Measurements from ENCODE around the gene IGFBP6. TPM values are rescaled to one million over a fixed set of nuclear protein-coding genes. Genes with fewer than 3 reads are reported as not detected.
"Not testable (repeated sequence)": the region's sequence is repeated elsewhere in the genome, so short reads cannot be mapped to it uniquely, and the experiment has no call there.

IGFBP6 gene
- total RNA-seq, 1 experiment from 2014 or later = 58.5 TPM

DNA sequence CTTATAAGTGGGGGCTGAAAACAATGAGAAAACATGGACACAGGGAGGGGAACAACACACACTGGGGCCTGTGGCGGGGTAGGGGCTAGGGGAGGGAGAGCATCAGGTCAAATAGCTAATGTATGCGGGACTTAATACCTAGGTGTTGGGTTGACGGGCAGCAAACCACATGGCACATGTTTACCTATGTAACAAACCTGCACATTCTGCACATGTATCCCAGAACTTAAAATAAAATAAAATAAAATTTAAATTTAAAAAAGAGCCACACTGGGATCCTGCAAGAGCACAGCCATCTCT is 1.9 kb upstream of the IGFBP6 start:
- not testable (repeated sequence) for DNase-seq (ENCODE audit: low read depth)

DNA sequence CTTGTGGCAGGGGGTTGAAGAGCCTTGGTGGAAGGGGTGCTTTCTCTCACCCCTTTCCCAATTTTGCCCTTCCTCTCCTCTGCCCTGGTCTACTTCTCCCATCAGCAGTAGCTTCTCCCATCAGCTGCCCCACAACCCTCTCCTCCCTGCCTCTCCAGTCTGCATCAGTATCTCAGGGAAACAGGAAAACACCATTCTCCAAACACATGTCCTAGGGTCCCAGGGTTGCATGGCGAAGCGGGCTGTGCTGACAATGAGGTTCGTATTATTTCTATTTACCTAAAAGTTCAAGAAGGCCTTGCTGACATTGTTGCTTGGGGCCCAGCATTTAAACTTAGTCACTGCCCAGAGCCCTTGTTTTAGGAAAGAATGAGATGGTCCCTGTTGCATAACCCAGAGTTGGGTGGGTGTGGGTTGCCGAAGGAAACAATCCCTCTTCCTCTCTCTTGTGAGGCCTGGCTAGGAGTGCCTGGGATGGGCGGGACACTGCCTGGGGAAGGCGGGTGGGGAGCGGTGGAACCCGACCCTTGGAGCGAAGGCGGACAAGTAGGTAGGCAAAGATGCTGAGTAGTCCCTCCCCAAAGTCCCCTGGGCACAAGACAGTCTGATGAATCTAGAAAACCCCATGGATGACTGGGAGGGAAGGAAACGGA is 1.3 kb upstream of the IGFBP6 start:
- DNase-seq (ENCODE audit: low read depth) = no peak

DNA sequence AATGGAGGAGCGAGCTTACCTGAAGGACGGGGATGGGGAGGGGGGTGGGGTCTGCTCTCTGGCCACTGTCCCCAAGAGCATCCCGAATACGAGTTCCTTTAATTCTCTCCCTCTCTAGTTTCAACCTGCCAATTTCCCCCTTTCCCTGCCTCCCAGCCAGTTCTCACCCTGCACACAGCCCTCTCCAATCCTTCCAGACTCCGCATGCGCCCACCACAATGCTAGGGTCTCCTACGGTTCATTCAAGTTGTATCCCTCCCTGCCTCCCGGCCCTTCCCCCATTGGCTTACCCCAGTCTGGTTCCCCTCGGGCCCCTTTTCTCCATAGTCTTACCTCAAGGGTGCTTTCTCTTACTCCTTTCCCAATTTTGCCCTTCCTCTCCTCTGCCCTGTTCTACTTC is 708 bp upstream of the IGFBP6 start:
- no peak for DNase-seq (ENCODE audit: low read depth)

DNA sequence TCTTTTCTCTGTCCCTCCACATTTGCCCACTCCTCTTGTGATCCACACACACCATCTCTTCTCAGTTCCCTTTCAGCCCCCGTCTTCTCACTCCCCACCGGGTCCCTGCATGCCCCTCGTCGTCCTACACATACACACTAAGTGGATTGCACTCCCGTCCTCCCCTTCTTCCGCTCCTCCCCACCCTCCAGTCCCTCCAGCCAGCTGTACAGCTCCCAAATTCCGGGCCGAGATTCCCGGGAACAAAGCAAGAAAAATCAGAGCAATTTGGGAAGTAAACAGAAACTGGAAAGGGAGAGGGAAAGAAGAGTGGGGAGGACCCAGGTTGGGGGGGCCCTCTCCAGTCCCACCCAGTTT is 282 bp upstream of the IGFBP6 start:
- DNase-seq (ENCODE audit: low read depth) = no peak

DNA sequence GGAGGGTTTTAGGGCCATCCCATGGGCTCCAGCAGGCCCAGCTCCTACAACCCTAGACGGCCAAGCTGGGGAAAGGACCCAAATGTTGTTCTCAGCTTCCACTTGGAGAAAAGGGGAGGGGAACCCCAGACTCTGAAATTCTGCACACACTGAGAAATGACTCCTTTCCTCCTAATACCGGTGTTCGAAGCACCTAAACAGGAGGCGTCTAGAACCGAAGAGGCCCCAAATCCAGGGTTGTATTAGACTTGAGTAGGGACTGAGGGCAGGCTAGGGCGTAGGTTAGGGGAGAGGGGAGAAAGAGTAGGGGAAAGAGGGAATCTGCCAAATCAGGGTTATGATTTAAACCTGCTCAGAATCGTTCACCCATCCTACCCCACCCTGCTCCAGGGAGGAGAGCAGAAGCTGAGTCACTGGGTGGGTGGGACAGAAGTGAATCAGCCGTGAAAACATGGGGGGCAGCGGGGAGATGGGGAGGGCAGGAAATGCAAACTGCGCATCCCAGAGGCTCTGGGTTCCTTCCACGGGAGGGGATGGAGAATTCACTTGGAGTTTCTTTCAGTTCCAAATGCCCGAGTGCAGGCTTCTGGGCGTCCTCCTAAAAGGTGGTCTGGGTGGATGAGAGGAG is 1.0 kb downstream of the IGFBP6 start:
- DNase-seq (ENCODE audit: low read depth) = peak; percentile 80

DNA sequence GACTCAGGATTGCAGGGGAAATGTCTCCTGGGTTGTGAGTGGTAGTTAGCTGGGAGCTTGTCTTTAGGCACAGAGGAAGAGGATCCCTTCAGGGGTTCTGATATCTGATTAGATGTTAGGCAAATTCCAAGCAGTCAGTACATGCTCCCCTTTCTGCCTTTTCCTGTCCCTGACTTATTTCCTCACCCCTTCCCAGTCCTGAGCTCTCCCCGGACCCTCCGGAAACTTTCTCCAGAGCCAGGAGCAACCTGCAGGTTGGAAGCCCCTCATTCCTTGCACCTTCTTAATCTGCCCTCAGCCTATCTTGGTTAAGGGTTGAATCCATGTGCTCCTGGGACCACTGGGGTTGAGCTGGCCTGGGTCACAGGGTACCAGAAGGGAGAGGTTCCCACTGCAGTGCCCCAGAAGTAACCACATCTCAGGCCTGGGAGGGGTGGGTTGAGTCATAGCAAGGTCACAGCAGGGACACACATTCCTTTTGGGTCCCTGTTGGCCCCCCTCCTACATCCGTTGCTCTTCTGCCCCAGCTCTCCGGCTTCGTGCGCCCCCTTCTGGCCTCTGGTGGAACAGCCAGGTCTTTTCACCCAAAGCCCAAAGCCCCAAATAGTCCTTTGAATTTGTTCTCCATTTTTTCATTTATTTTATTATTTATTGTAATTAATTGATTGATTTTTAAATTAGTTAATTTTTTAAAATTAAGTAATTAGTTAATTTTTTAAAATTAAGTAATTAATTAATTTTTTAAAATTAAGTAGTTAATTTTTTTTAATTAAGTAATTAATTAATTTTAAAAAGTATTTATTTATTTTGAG is 1.8 kb downstream of the IGFBP6 start:
- DNase-seq (ENCODE audit: low read depth) = peak; percentile 97

DNA sequence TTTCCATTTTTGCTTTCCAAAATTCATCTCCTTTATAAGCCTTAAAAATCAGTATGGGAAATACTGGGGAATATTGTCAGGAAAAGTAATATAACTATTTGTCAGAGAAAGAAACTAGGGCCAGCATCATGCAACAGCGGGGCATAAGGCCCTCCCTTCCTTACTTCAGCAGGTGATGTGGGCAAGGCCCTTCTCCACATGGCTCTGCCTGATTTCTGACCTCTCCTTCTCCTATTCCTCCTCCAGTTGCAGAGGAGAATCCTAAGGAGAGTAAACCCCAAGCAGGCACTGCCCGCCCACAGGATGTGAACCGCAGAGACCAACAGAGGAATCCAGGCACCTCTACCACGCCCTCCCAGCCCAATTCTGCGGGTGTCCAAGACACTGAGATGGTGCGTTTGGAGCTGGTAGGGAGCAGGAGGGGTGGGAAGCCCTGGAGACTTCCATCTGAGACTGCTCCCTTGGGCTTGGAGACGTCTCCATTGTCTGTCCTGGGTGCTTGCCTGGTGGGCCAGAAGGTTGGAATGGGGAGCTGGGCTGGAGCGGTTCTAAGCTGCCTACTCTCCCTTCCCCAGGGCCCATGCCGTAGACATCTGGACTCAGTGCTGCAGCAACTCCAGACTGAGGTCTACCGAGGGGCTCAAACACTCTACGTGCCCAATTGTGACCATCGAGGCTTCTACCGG is 3.1 kb downstream of the IGFBP6 start:
- no peak for DNase-seq (ENCODE audit: low read depth)

DNA sequence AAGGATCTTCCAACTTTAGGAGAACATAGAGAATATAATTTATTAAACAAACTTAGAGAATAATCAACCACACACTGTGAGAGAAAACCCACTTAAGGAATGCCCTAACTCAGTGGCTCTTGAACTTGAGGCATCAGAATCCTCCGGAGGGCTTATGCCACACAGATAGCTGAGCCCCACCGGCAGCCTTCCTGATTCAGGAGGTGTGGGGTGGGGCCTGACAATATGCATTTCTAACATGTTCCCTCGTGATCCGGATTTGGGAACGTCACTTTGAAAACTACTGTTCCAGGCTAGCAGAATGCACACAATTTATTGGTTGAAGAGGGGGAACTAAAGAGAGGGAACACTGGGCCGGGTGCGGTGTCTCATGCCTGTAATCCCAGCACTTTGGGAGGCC is 3.8 kb downstream of the IGFBP6 start:
- no peak for DNase-seq (ENCODE audit: low read depth)

DNA sequence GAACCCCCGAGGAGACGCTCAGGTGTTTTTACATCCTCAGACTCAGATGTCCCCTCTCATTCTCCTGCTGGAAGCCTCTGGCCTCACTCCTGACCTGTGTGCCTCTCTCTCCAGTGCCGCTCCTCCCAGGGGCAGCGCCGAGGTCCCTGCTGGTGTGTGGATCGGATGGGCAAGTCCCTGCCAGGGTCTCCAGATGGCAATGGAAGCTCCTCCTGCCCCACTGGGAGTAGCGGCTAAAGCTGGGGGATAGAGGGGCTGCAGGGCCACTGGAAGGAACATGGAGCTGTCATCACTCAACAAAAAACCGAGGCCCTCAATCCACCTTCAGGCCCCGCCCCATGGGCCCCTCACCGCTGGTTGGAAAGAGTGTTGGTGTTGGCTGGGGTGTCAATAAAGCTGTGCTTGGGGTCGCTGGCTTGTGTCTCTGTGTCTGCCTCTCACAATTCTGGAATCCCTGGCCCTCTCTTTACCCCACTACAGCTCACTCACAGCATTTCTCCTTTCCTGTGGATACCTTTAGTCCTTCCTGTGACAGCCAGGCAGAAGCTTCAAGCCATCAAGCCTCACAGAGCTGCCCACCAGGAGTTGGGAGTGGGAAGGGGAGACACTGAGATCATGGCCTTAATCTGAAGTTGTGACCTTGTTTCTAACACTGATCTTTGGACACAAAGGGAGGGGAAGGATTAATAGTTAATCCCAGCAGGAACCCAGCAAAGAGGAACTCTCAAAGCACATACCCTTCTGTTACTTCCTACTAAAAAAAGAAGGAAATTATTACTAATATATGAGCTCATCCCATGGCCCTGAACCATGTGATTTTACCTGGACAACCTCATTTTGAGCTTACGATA is 4.7 kb downstream of the IGFBP6 start:
- DNase-seq (ENCODE audit: low read depth) = no peak

DNA sequence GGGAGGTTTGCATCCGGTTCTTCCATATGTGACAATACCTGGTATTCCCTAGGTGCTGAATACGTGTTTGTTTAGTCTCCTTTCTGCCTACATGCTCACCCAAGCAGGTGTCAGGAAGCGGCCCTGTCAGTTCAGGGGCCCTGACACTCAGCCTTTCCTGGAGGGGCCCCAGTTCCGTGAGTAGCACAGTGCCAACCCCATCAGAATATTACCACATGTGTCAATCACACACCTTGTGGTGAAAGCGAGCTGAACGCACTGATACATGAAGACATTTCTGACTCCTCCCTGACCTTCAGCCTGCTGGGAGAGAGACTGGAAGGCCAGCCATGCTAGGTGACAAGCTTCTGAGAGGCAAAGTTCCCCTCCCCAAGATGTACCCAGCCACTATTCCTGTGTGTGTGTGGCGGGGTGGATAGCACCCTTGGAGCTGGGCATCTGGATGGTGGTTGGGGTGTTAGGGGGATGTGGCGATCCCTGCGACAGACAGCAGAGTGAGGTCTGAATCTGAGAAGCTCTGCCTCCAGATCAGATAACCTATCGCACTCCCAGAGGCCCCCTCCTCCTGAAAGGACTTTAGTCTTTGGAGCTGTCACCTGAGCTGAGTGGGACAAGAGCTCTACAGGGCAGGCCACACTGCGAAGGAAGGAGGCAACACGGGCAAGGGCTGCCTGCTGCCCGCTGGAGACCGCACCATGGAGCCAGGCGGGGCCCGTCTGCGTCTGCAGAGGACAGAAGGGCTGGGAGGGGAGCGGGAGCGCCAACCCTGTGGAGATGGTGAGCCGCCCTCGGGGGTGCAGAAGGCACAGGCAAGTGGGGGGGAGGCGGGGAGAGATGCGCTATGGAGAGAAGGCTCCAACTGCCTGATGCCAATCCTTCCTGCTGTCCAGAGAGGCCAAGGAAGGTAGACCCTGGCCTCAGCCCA is 5.7 kb downstream of the IGFBP6 start, which contains the start of gene SOAT2:
SOAT2 (plus strand) TSS at position 604 of the 925 bp plus-strand sequence; CDS start at position 696, 92 bp downstream.
- no peak for DNase-seq (ENCODE audit: low read depth)

DNA sequence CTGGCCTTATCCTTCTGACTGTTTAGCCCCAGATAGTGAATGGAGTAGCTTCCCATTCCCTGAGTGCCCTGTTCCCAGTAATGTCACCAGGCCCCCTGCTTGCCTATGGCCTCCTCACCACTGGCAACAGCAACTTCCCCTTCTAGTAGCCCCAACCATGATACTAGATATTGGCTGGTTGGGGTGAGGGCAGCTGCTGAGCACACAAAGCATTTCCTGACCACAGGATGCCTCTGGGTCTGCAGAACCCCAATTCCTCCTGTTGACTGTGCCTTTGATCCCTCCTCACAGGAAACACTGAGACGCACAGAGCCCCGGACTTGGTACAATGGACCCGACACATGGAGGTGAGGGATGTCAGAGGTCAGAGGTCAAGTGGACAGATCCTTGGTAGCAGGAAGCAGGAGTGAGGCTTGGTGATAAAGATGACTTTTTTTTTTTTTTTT is 6.4 kb downstream of the IGFBP6 start:
- DNase-seq (ENCODE audit: low read depth) = no peak

DNA sequence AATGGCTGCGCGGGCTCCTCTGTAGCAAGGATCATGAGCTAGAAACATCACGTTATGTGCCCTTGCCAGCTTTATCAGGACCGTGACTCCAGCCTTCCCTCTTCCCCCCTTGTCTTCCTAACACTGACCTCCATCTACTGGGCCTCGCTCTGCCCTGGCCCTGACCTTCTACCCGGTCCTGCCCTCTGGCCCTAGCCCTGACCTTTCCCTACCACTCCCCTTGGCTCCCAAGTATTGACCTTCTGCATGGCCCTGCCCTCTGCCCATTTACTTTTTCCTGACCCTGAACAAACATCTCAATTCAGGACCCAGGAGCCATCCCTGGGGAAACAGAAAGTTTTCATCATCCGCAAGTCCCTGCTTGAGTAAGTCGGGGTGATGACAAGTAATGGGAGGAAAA is 7.8 kb downstream of the IGFBP6 start:
- no peak for DNase-seq (ENCODE audit: low read depth)

DNA sequence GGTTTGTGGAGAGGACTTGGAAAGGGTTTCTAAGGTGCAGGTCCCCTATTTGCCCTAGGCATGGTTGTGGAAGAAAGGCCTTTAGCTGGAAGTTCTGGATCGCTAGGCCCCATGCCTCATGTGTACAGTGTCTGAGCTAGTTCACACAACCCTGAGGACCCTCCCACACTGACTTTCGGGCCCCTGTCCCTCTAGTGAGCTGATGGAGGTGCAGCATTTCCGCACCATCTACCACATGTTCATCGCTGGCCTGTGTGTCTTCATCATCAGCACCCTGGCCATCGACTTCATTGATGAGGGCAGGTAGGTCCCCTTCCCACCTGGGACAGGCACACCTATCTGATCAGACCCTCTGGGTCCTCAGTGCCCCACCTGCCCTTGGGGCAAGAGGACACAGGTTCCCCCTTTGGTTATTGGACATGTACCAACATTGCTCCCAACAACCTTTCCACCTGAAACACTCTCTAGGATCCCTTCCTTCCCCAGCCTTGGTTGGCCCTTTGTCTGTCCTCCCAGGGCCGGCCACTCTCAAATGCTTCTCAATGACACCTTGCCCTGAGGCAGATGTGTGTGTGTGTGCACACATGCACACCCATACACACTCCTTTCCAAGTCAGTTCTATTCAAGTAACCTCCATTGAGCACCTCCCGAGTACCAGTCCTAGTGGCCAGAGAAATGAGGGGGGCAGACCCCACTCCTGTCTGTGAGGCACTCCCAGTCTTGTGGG is 8.4 kb downstream of the IGFBP6 start:
- no peak for DNase-seq (ENCODE audit: low read depth)

DNA sequence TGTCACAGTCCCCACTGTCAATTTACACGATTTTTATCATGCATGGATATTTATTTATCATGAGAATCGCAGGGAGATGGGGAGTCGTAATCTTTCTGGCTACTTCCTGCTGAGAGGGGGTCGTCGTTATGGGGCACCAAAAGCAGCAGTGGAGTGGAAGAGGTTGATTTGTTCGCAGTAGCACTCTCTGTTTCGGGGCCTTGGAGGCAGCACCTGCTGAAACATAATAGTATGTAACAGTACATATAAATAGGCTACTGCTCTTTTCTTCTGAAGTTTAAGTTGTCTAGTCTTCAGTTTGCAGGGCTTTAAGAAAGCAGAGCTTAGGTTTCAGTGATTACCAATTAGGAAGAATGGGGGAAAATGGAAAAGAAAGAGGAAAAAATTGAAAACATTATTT is 9.7 kb downstream of the IGFBP6 start:
- no peak for DNase-seq (ENCODE audit: low read depth)

DNA sequence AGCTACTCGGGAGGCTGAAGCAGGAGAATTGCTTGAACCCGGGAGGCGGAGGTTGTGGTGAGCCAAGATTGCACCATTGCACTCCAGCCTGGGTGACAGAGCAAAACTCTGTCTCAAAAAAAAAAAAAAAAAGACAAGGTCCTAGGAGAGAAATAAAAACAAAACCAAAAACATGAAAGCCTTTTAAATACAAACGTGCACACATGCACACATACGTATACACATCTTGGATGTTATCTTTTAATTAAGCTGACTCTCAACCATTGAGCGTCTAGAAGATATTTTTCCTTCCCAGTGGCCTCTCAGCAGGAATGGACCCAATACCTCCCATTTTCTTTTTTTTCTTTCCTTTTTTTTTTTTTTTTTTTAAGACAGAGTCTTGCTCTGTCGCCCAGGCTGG is 15.0 kb downstream of the IGFBP6 start:
- not testable (repeated sequence) for DNase-seq (ENCODE audit: low read depth)

DNA sequence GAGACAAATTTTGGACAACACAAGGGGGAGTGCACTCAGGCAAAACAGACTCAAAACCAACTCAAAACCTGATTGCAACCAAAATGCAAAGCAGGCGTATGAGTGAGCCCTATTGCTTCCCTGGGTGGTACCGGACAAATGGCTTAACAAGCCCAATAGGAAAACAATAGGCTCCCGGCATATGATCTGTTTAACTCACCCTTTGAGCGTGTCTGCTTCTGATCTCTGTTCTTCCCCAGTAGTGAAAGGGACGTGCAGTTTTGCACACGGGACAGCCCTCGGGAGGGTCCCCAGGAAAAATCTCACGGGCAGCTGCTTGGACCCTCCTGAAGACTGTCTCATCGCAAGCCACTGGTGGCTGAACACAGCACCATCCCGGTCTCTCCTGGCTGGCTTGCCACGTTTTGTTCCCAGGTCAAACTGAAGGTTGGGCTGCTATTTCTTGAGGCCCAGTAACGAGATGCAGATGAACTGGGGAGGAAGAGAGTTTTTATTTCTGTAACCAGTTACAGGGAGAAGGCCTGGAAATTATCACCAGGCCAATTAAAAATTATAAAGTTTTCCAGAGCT is 15.8 kb downstream of the IGFBP6 start:
- DNase-seq (ENCODE audit: low read depth) = no peak

DNA sequence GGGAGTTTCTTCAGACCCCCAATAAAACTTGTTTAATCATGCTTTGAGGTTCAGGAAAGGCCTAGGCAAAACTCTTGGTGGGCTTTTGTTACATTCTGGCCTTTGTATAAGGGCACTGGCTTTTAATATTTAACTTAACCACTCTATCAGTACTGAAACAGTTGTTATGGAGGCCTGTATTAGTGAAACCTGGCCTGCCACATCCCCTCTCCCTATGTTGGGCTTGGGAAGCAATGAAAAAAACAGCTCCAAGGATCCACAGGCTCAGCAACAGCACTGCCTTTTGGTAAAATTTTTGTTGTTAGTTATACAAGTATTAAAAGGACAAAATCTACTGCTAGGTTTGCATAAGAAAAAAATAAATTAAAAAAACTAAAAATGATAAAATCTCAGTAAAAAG is 16.5 kb downstream of the IGFBP6 start:
- DNase-seq (ENCODE audit: low read depth) = no peak

DNA sequence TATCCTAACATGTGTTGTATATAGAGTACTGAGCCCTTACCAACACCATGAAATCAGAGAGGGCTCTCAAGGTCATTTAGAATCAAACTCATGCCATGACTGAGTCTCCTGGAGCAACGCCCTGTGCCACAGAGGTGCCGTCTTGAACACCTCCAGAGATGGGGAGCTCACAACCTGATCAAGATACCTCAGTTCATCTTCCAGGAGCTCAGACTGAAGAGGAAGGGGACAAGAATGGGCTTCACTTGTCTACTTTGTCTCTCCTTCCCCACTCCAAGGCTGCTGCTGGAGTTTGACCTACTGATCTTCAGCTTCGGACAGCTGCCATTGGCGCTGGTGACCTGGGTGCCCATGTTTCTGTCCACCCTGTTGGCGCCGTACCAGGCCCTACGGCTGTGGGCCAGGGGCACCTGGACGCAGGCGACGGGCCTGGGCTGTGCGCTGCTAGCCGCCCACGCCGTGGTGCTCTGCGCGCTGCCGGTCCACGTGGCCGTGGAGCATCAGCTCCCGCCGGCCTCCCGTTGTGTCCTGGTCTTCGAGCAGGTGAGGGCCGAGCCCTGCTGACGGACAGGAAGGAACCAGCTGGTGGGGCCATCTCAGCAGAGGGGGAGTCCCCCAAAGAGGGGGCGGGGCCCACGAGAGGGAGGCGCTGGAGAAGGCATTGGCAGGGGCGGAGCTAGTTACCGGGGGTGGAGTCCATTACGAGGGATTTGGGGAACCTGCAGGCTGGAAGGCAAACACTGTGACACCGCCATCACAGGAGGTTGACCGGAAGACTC is 17.8 kb downstream of the IGFBP6 start:
- no peak for DNase-seq (ENCODE audit: low read depth)
